GM10266 (cell line): Measurements from ENCODE around the gene SIRT1.
"Not testable (repeated sequence)": the region's sequence is repeated elsewhere in the genome, so short reads cannot be mapped to it uniquely, and the experiment has no call there.

Experiments used
- DNase-seq: peaks from one replicate; pipeline ENCODE4 v3.0.0; 2012; ENCODE audit errors: extremely low spot score
- CTCF ChIP-seq: IDR thresholded peaks from 2 replicates; pipeline ENCODE4 v1.5.1; 2012; ENCODE audit warnings: mild to moderate bottlenecking, low read depth; ENCODE audit not compliant: control insufficient read depth, insufficient read depth; ENCODE audit errors: missing control alignments

SIRT1 gene

GRCh38 chr10:67965456-67965855 lies 81.0 kb downstream of the SIRT1 start:
- no peak for TF ChIP-seq CTCF
- DNase-seq: no peak

GRCh38 chr10:67966035-67966434 lies 81.6 kb downstream of the SIRT1 start:
- not testable (repeated sequence) for DNase-seq
